Stimulated activated CD4-positive, alpha-beta T cell treated with anti-CD3 and anti-CD28 coated beads, Interleukin-4, amount 100 ng/mL, for 4 hours (primary cell): ENCODE data around the gene KCTD16.

Source experiments
- DNase-seq, 2 experiments: peaks; one replicate each; pipeline ENCODE4 v3.0.0-alpha.2; 2020

Gene KCTD16

DNA sequence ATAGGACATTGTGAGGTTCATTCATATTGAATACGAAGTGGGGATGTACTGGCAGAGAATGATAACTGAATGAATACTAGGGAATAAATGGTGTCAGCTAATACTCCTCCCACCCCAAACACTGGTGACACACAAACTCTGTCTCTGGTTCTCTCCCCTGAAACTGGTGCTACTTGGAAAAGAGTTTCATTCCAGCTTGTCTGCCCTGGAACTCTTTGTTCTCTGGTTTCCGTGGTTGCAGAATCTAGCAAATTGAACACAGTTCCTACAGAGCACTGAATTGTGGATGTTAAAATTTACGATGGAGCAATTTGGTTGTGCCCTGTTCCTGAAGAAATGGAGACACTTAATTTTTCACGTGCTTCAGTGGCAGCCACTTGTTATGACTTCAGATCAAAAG lies 181.7 kb downstream of the KCTD16 start:
- no peak for DNase-seq

- DNase-seq: no peak
These were observed 182.2 kb downstream of the KCTD16 start for GRCh38 chr5:144352732-144353317.

DNA sequence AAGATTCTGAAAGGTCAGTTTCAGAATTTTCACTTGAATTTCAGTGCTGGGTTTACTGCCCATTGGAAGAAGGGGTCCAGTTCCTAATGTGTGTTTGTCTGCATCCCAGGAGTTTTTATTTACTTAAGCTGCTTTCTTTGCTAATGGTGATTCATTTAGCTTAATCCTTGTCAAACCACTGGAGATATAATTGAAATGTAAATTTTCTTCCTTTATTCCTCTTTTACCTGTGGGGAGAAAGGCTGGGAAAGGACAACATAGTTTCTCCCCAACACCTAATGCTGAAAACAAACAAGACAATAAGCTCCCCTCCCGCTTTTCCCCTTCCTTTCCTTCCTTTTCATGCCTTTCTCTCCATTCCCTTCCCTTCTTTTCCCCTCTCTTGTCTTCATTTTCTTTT lies 185.8 kb downstream of the KCTD16 start:
- no peak for DNase-seq

DNA sequence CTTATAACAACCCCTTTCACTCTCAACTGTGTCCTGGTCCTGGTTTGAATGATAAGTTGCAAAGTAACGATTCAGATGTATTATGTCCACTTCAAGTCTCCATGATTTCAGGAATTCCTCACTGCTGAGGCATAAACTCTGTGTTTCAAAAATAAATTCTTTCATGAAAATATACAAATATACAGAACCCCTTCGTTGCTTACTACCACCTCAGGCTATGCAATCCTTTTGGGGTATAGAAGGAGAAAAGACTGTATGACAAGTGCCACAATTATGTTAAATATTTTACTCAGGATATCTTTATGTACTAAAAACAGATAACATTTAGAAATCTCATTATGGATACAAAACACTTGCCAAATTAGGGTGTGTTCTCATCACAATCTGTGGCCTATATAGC lies 190.7 kb downstream of the KCTD16 start:
- DNase-seq: no peak

DNA sequence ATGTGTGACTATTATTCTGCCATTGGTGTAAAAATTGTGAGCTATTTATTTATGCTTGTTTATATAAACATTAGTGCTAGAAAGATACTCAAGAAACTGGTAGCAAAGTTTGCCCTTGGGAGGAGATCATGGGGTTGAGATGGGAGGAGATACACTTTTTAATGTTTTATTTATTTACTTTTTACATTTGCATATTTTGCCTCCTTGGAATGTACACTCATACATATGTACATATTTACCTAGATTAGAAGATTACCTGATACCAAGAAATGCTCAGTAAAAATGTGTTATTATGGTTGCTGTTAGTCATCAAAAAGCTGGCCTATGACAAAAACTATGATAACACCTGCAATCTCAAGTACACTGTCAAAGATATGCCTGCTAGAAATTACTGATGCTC lies 195.2 kb downstream of the KCTD16 start:
- DNase-seq: no peak

DNA sequence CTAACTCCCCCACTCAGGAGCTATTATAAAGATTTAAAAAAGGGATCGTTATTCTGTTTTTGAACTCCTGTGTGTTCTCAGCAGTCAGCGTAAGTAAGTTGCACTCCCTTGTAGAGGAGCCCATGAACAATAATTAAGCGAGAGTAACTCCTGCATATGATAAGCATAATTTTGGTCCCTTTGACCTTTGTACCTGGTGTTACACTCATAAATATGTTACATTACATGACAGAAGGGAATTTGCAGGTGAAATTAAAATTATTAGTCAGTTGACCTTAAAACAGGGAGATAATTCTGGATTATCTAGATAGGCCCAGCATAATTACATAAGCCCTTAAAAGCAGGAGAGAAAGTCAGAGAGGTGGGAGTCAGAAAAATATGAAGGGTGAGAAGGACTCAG lies 197.3 kb downstream of the KCTD16 start:
- DNase-seq: no peak

DNA sequence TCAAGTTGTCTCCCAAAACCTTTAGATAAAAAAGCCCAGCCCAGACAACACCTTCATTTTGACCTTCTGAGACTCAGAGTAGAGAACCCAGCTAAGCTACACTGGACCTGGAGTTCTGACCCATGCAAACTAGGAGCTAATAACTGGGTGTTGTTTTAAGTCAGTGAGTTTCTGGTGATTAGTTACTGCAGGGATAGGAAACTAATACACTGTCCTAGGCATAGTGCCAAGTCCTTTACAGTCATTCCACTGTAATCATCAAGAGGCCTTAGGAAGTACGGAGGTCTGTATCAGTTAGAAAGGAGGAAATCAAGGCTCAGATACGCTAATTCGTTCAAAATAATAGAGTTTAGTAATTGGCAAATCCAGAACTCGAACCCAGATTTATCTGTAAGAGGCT lies 197.9 kb downstream of the KCTD16 start:
- DNase-seq: no peak

DNA sequence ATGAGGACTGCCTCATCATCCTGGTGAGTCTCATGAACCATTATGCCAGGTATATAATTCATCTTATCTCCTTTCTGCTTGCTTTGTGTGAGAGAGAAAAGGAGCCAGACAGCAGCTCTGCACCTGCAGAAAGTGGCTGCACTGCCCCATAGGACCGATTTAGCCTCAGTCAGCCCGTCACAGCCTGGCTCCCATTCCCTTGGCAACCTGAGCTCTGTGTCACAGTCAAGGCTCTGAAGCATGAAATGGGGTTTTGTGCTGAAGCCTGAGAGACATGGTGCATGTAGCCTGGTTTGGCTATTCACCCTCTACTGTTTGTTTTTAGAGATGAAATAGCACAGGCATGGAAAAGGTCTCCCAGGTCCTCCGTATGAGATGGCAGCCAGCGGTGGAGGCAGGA lies 198.3 kb downstream of the KCTD16 start:
- no peak for DNase-seq

DNA sequence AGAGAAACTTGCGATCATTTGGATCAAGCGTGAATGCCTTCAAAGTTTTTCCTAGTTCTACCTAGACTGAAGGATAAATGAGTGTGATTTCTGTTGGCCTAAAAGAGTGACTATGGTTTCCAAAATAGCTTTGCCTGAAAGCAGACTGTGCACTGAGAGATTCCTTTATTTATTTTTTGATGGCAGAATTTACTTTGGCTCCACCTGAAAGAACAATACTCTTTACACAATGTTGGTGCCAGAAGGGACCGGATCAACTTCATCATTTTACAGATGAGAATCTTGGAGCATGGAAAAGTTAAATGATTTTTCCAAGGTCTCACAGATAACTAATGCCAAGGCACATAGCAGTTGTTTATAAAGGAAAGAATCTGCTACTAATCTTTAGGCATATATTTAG lies 199.6 kb downstream of the KCTD16 start:
- DNase-seq: no peak

DNA sequence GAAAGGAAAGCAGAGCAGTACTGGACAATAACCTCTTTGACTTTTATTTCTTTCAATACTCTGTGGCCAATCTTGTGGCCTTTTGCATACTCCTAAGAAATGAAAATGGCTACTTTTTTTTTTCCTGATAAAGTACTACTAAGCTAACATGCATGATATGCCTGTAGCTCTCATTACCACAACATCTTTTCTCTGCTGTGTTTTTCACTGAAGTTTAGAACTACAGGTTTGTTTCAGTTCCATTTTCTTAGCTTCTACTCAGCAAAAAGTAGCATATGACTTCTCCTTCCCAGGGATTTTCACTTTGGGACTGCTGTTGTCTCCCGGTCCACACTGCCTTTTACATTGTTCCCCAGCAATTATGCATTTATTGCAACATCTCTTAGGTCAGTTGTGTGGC lies 204.0 kb downstream of the KCTD16 start:
- no peak for DNase-seq

GRCh38 chr5:144377207-144377606 lies 206.5 kb downstream of the KCTD16 start:
- DNase-seq: no peak

DNA sequence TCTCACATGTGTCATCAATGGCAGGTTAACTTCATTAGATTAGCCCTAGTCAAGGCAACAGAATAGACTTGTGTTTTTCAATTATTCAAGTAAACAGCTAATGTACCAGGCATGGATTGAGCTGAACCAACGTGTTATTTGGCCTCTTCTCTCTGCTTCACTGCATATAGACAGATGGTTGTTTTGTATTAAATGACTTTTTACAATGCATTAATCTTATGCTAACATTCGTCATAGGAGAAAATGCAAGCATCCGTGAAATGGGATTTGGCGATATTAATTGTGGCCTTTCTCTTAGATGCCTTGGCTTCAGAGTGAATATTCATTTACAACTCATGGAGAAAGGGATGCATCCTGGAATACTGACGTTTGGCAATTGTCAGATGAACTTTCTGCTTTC lies 208.0 kb downstream of the KCTD16 start:
- no peak for DNase-seq

DNA sequence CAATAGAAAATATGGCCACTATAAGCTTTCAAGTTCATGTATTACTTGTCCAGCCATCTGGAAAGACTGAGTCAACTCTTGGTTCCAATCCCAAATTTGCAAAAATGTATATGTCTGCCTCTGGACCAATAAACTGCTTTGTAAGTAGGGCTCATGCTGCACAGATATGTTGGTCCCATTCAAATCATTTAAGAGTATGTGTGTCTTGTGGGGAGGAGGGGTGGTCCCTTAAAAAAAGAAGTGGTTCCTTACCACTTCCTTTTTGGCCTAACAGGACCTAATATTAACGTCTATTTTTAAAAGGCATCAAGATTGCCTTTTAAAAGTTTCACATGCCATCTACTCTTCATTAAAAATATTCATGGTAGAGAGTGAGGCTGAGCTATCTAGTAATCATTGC lies 214.9 kb downstream of the KCTD16 start:
- DNase-seq: no peak

- DNase-seq: no peak
These were observed 215.6 kb downstream of the KCTD16 start for GRCh38 chr5:144386315-144386714.

DNA sequence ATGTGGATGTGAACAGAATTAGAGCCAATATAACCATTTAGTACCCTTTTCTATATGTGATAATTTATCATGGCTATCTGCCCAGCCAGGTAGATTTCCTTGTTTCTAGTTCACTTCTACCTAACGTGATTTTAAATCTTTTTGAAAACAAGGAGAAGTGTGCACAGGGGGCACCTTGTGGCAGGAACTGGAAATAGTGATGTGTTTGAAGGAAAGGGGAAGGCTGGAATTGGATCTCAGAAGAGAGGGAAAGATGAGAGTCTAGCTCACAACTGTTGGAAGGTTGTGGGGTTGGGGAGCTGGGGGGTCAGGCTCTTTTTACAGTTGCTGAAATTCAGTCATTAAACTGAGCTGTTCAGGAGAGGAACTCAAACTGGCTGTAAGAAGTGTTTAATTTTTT lies 219.5 kb downstream of the KCTD16 start:
- DNase-seq: no peak

DNA sequence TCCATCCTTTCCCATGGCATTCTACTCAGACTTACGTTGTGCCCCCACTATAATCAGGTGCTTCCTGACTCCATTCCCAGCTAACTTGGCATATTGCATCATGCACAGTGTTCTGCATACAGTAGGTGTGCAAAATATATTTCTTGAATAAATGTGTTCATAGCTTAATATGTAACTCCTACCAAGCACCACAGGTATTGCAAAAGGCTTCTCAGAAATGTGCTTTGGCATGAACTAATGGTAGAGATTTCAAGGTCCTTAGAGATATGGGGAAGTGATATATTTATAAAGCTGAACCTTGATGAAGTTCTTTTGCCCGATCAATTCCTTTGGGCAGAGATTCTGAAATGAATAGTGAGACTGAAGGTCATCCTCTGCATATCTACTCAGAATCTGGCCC lies 220.4 kb downstream of the KCTD16 start:
- no peak for DNase-seq

DNA sequence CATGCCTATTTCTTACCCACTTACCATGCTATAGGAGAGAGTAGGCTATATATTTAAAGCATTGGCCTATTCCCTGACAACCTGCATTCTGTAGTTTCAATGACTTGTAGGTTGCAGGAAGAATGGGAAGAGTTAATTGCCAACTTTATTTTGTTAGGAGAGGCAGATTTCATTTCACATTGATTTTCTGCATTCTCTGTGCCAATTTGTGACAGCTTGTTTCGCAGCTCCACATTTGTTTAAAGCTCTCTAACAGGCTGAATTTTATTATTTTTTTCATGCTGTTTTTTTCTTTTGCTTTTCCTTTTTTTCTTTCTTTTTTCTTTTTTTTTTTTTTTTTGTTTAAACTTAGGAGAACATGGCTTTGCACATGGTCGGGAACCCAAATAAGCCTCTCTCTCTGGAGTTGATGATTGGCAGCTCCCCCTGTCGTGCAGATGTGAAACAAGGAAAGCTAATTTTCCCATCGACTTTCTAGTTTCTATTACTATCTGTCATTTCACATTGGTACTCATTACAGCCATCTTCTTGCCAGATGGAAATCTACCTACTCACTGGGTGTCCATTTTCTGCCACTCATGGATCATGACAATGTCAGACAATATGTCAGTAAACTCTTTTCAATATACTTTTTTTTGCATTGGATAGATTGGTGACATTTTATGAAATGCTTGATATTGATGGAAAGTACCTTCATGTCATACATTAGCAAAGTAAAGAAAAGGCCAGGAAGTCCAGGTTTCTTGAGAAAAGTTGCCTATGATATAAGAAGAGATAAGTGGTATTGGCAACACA lies 223.2 kb downstream of the KCTD16 start:
- DNase-seq: no peak

GRCh38 chr5:144395704-144396103 lies 225.0 kb downstream of the KCTD16 start:
- DNase-seq: no peak

DNA sequence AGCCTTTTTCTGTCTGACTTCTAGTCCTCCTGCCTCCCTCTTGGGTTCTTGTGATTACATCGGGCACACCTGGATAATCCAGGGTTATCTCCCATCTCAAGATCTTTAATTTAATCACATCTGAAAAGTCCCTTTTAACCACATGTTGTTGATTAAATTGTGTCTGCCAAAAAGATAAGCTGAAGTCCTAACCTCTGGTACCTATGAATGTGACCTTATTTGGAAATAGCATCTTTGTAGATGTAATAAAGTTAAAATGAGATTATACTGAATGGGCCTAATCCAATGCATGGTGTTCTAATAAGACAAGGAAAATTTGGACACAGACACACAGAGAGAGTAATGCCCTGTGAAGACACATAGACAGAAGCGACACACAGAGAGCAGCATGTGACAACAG lies 232.4 kb downstream of the KCTD16 start:
- no peak for DNase-seq

GRCh38 chr5:144403817-144404420 lies 233.2 kb downstream of the KCTD16 start:
- DNase-seq: no peak

- no peak for DNase-seq
These were observed 234.0 kb downstream of the KCTD16 start for GRCh38 chr5:144404672-144405071.

DNA sequence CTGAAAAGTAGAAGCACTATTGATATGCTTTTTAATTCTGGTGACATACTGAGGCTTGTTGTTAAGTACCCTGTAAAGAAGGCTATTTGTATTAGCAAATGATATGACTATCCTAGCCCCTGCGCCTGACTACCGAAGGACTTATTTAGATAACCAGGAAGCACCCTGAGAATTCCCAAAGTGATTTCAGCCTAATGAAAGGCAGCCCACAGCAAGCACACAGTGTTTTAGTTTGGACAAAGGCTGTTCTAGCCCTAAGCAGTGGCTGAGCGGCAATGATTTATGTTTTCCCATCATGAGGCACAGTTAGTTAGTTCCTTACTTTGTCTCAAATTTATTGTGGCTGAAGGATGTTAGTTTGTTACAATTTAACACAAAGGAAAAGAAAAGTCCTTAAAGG lies 235.3 kb downstream of the KCTD16 start:
- no peak for DNase-seq

- DNase-seq: no peak
These were observed 235.8 kb downstream of the KCTD16 start for GRCh38 chr5:144406442-144406841.

DNA sequence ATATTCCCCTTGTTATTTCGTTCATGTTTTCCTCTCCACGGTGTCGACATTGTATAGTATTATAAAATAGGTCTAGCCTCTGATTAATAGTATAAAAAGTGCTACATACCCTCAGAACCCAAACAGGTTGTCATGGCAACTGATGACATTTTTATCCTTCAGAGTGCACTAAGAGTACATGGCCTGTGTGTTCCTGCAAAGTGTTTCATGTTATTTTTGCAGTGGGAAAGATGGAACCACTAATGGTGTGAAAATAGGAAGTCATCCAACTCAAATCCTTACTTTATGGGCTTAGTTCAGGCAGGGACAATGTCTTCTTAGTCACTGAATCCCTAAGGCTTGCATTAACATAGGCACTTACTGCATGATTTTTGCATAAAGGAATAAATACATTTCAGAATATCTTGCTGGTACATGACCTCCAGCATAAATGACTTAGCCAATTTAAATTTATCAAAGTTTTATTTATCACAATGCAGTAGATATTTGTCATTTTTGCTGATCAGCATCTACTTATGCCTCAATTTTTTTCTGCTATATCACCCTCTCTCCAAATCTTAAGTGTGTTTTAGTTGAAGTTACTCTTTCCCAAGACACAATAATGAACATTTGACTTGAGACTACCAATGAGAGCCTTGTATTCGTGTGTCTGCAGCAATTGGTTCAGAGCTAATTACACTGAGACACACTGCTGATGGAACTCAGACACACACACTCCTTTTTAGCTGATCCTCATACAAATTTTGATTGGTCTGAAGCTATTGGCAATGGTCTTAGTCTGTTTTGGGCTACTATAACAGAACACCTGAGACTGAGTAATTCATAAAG lies 243.7 kb downstream of the KCTD16 start:
- no peak for DNase-seq
